ENCODE data around the gene TPCN2.
"Not testable (repeated sequence)": the region's sequence is repeated elsewhere in the genome, so short reads cannot be mapped to it uniquely, and the experiment has no call there.

TPCN2 gene

GRCh38 chr11:69076977-69077376 is 28.2 kb downstream of the TPCN2 start:
- not testable (repeated sequence) for DNase-seq

DNA sequence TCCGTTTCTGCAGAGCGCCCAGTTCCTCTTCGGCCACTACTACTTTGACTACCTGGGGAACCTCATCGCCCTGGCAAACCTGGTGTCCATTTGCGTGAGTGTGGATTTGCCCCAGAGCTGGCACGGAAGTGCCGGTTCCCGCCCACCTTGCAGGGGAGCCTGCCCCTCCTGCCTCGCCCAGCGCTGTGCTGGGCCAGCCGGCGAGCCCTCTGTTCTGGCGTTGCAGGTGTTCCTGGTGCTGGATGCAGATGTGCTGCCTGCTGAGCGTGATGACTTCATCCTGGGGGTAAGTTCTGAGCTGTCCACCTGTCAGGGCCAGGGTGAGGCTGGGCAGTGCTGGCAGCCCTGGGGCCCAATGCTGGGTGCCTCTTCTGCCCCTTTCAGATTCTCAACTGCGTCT is 29.8 kb downstream of the TPCN2 start:
- DNase-seq = no peak

DNA sequence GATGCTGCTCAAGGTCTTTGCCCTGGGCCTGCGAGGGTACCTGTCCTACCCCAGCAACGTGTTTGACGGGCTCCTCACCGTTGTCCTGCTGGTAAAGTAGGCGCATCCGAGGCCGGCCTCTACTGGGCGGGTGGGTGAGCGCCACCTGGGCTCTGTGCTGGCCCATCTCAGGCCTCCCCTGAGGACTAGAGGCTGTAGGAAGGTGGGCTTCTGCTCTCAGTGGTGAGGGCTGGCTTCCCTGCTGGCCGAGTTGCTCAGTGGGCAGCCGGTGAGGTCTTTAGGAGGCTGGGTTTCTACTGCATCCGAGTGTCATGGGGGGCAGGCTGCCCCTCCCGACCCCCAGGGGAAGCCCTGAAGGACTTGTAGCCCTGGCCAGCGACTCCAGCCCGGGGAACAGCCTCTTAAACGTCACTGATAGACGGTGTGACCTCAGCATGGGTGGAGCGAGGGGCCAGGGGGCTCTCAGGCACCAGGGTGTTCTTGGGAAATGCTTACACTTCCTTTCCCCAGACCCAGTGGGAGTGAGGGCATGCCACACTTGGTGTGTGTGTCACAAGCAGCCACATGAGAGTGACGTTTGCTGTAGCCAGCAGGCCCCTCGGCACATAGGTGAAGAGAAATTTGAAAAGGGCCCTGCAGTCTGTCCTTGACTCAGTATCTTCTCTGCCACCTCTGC is 30.3 kb downstream of the TPCN2 start:
- no peak for DNase-seq

GRCh38 chr11:69079661-69080256 is 31.0 kb downstream of the TPCN2 start:
- no peak for DNase-seq

GRCh38 chr11:69080257-69080995 is 31.7 kb downstream of the TPCN2 start:
- no peak for DNase-seq

DNA sequence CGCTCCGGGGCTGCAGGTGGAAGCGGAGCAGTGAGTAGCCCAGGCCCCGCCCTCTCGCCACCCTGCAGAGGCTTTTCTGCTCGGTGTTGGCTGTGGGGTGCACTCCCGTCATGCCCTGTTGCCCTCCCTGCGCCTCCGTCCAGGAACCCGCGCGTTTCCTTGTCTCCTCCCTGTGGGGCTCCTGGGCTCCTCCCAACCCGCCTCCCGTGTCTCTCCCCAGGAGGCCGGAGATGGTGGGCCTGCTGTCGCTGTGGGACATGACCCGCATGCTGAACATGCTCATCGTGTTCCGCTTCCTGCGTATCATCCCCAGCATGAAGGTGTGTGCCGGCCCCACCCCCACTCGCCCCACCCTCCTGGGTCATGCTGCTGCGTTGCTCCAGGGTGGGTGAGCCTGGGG is 32.4 kb downstream of the TPCN2 start:
- DNase-seq = no peak

DNA sequence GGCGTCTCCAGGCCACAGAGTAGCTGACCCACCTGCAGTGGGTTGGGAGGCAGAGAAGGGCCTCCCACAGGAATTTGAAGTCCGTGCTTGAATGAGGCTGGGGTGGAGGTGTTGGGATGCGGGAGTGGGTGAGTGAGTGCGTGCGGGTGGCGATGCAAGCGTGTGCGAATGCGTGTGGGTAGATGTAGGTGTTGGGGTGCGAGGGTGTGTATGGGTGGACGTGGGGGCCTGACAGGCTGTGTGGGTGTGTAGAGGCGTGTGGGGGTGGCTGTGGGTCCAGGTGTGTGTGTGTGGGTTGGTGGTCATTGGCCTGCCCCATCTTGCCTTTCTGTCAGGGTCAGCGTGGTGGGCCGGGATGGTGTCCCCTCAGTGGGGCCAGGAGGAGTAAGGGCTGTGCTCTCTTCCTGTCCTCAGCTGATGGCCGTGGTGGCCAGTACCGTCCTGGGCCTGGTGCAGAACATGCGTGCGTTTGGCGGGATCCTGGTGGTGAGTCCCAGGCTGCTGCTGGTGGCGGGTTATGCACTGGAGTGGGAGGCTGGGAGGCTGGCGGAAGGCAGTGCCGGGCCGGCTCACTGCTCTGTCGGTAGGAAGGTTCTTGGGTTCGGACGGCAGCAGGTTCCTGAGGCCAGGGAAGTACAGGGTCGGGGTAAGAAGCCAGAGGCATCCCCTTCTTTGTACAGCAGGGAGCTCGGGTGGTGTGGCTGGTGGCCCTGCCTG is 35.0 kb downstream of the TPCN2 start:
- DNase-seq = no peak

GRCh38 chr11:69084371-69084770 is 35.6 kb downstream of the TPCN2 start:
- no peak for DNase-seq

DNA sequence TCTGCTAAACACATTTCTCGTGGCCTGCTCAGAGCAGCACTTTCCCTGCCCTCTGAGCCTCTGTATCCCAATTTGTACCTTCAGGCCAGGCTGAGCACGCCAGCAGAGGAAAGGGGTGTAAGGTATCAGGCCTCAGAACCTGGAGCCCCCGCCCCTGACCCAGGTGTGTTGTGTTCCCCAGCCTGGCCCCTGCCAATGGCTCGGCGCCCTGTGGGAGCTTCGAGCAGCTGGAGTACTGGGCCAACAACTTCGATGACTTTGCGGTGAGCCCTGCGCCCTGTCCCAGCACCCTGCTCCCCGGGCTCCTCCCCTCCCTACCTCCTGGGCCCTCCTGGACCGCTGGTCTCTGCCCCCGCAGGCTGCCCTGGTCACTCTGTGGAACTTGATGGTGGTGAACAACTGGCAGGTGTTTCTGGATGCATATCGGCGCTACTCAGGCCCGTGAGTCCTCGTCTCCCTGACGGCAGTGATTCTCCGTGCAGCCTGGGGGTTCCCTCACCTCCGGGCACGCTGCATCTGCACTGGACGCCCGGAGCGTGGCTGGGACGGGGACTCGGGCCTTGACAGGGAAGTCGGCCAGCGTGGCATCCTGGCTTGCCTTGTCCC is 36.9 kb downstream of the TPCN2 start:
- no peak for DNase-seq

DNA sequence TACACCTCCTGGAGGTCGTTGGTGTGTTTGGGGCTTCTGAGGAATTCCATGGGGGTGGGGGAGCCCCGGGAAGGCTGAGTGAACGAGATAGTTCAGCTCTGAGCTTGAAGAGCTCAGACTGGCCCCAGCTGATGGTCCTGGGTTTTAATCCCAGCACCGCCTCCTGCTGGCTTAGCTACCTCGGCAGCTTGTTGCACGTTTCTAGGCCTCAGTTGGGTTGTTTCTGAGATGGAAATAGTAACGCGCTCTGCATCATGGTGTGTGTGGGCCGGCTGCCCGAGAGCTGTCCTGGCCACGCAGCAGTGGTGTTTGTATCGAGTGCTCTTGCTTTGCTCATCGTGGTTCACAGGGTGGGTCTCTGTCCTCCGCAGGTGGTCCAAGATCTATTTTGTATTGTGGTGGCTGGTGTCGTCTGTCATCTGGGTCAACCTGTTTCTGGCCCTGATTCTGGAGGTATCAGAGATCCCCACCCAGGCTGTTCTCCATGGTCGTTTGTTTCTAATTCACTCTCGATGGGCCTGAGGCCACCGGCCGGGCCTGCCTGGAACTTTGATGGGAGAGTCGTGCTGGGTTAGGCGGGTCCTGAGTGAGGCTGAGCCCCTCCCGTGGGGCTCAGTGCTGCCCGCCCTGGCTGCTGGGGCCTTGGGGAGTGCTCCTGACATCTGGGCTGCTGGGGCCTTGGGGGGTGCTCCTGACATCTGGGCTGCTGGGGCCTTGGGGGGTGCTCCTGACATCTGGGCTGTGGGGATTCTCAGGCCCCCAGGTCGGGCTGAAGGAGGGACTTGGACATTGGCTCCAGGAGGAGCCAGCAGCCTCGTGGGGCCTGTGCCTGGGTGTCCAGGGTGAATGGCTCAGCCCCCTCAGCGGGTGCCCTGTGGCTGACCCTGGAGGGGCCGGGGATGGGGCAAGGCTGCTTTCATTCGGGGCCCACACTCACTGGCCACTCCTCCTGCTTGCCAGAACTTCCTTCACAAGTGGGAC is 37.7 kb downstream of the TPCN2 start:
- no peak for DNase-seq

GRCh38 chr11:69087133-69087524 is 38.4 kb downstream of the TPCN2 start:
- DNase-seq = no peak

GRCh38 chr11:69087811-69088210 is 39.1 kb downstream of the TPCN2 start:
- no peak for DNase-seq

- peak in 1 of 2 experiments; percentile 70 for DNase-seq
Measured at GRCh38 chr11:69088676-69089146, 40.0 kb downstream of the TPCN2 start.

GRCh38 chr11:69089258-69089657 is 40.5 kb downstream of the TPCN2 start:
- DNase-seq = no peak

DNA sequence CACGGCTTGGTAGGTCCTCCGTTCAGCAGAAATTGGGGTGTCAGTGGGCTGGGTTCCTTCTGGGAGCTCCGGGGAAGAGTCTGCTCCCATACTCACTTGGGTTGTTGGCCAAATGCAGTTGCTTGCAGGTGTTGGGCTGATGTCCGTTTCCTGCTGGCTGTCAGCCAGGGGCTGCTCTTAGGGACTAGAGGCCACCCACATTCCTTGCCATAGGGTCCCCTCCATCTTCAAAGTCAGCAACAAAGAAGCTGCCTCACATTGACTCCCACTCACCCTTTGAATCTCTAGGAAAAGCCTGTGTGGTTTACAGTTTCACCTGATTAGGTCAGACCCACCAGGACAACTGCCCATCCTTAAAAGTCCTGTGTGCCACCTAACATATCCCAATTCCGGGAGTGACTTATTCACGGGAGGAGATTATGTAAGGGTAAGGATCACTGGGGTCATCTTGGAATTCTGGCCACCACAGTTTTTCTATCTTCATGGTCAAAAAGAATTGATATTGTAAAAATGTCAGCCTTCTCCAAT is 43.0 kb downstream of the TPCN2 start:
- DNase-seq = no peak

GRCh38 chr11:69092263-69092662 is 43.5 kb downstream of the TPCN2 start:
- DNase-seq = no peak

- no peak for DNase-seq
Measured at GRCh38 chr11:69093106-69093505, 44.4 kb downstream of the TPCN2 start.

GRCh38 chr11:69094111-69094914 is 45.6 kb downstream of the TPCN2 start:
- no peak for DNase-seq

DNA sequence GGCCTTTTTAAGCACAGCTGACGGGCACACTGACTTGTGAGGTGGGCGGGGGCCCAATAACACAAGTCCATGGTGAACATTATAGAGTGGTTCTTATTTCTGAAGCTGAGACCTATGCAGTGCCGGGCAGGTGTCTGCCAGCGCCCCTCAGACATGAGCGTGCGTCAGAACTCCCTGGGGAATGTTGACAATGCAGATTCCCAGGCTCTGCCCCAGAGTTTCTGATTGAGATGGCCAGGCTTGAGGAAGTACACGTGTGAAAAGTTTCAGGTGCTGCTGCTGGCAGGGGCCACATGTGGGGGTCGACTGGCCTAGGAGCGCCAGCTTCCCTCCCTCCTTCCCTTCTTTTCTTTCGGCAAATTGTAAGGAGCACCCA is 46.2 kb downstream of the TPCN2 start:
- DNase-seq = no peak

DNA sequence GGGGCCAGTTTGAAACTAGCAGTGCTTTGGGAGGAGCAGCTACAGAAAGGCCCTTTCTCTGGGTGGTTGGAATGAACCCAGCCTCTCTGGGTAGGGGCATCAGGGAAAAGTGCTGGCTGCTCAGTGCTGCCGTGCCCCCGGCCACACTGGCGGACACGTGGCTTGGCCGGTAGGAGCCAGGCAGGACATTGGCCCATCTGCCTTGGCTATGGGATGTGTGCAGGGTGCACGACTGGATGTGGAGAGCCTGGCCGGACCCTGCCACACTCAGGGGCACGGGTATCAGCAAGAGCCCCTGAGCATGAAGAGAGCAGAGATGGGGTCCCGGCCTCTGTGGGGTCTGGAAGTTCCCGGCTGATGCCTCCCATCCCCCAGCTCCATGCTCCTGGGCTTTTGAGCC is 46.6 kb downstream of the TPCN2 start:
- DNase-seq = no peak

DNA sequence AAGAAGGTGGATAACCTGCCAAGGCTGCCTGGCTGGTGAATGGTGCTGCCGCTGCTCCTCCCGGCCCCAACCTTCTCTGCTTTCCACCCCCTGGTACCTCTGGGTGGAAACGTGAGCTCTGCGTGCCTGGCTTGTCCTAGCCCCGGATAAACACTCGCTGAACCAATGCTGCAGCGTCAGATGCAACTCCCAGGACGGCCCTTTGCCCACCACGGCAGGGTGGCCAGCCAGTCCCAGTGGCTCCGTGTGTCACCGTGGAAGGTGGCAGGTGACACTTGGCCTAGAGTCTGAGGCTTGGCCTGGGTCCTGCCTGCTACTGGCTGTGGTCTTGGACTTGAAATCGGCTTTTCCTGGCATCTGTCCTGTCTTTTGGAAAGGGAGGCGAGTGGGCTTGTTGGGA is 47.7 kb downstream of the TPCN2 start:
- DNase-seq = no peak
